Amniotic epithelial cell (primary cell): Measurements from ENCODE around the gene DNAJC7.
A peak's percentile ranks its signal among the peaks of the same experiment; 100 is the strongest.
"Not testable (repeated sequence)": the region's sequence is repeated elsewhere in the genome, so short reads cannot be mapped to it uniquely, and the experiment has no call there.

ENCODE experiments used
- DNase-seq: peaks from one replicate; pipeline ENCODE4 v3.0.0-alpha.2; 2010; ENCODE audit warnings: low read depth

DNAJC7 gene

GRCh38 chr17:42040818-42041217 lies 23.6 kb upstream of the DNAJC7 start:
- DNase-seq, result no peak

- DNase-seq, result no peak
These were observed 22.8 kb upstream of the DNAJC7 start for GRCh38 chr17:42039794-42040763.

- no peak for DNase-seq
These were observed 21.2 kb upstream of the DNAJC7 start for GRCh38 chr17:42038221-42038973.

- DNase-seq, result no peak
These were observed 16.8 kb upstream of the DNAJC7 start for GRCh38 chr17:42034059-42034458.

- no peak for DNase-seq
These were observed 14.3 kb upstream of the DNAJC7 start for GRCh38 chr17:42031584-42031983.

- DNase-seq, result no peak
These were observed 11.5 kb upstream of the DNAJC7 start for GRCh38 chr17:42028791-42029127.

GRCh38 chr17:42027961-42028790 lies 10.9 kb upstream of the DNAJC7 start:
- no peak for DNase-seq

GRCh38 chr17:42027590-42027889 lies 10.3 kb upstream of the DNAJC7 start:
- no peak for DNase-seq

- no peak for DNase-seq
These were observed 9.8 kb upstream of the DNAJC7 start for GRCh38 chr17:42026857-42027589.

- no peak for DNase-seq
These were observed 8.7 kb upstream of the DNAJC7 start for GRCh38 chr17:42025936-42026335.

GRCh38 chr17:42025191-42025579 lies 7.9 kb upstream of the DNAJC7 start:
- no peak for DNase-seq

- peak; percentile 61 for DNase-seq
These were observed 6.5 kb upstream of the DNAJC7 start for GRCh38 chr17:42023524-42024349.

- not testable (repeated sequence) for DNase-seq
These were observed 3.6 kb upstream of the DNAJC7 start for GRCh38 chr17:42020845-42021244.

- DNase-seq, result peak; percentile 83
These were observed 2.5 kb upstream of the DNAJC7 start, which contains the start of gene NKIRAS2 for GRCh38 chr17:42019509-42020404. Gene NKIRAS2, plus strand, starts transcription at chr17:42020090. Its CDS starts 1,488 bp downstream, at chr17:42021578.

- DNase-seq, result no peak
These were observed 1.7 kb upstream of the DNAJC7 start for GRCh38 chr17:42018988-42019387.

- DNase-seq, result no peak
These were observed 1.1 kb upstream of the DNAJC7 start for GRCh38 chr17:42018339-42018738.

- DNase-seq, result no peak
These were observed 594 bp upstream of the DNAJC7 start for GRCh38 chr17:42017866-42018200.

GRCh38 chr17:42016411-42016831 lies 818 bp downstream of the DNAJC7 start:
- peak; percentile 37 for DNase-seq

- DNase-seq, result not testable (repeated sequence)
These were observed 3.5 kb downstream of the DNAJC7 start for GRCh38 chr17:42013740-42014139.

GRCh38 chr17:42012363-42012762 lies 4.9 kb downstream of the DNAJC7 start:
- DNase-seq, result not testable (repeated sequence)
